HepG2 (cell line): ENCODE measurements around the gene BGN. TPM values are rescaled to one million over a fixed set of nuclear protein-coding genes. Genes with fewer than 3 reads are reported as not detected.

Experiments used
- ATAC-seq: fragments of 200-7000 bp; cut with Tn5 transposase; 3 replicates; pipeline ENCODE4 v1.9.1; 2020; ENCODE audit warnings: mild to moderate bottlenecking, moderate library complexity
- BruUV-seq: library from RNA; stranded (reverse); fragments of 400-500 nt; replicated peaks from 2 replicates; lab custom pipeline; 2021; lab: Mats Ljungman, UMichigan
- CTCF ChIA-PET: fragments of 300-600 bp; formaldehyde crosslinking; extraction: SDS; loops from one replicate; lab custom pipeline; 2021; ENCODE audit warnings: low total read pairs, inconsistent platforms, low intra/inter-chr PET ratio; lab: Yijun Ruan, JAX
- POLR2A ChIA-PET: fragments of 350-600 bp; sonication (Branson Sonifier 250); formaldehyde crosslinking; loops from one replicate; lab custom pipeline; 2020; ENCODE audit warnings: antibody characterized with exemption, inconsistent platforms; lab: Yijun Ruan, JAX
- DNase-seq: peaks from one replicate; pipeline ENCODE4 v3.0.0-alpha.2; 2015; ENCODE audit warnings: low spot score
- FAIRE-seq: peaks from 3 replicates; lab custom pipeline; 2011; peaks lifted over from hg19 to GRCh38; lab: Jason Lieb, UNC
- H2AFZ ChIP-seq: one replicate; pipeline ENCODE4 v1.6.1; 2011; ENCODE audit warnings: low read length, inconsistent platforms
- H3K27ac ChIP-seq: fragments of 300-600 bp; 3 replicates; pipeline ENCODE4 v1.8.0; 2011; ENCODE audit warnings: mixed run types, mild to moderate bottlenecking, mixed read lengths, low read length, inconsistent platforms; ENCODE audit not compliant: insufficient read depth; ENCODE audit errors: extremely low read length
- H3K27me3 ChIP-seq, 2 experiments: fragments of 200-600 bp in 1 of 2; 2 replicates in 1 of 2; 3 replicates in 1 of 2; pipeline versions ENCODE4 v1.6.0 to v1.8.0; 2011; ENCODE audit warnings: low read length in 2 of 2, mild to moderate bottlenecking in 2 of 2, moderate library complexity in 2 of 2, inconsistent platforms in 1 of 2; ENCODE audit not compliant: insufficient read depth in 2 of 2, control insufficient read depth in 1 of 2
- H3K36me3 ChIP-seq, 2 experiments: fragments of 200-600 bp in 1 of 2; replicated peaks in 1 of 2; 2 replicates in 1 of 2; 3 replicates in 1 of 2; pipeline versions ENCODE4 v1.5.1 to v1.8.0; 2011; ENCODE audit warnings: low read length in 2 of 2, inconsistent platforms in 1 of 2; ENCODE audit not compliant: insufficient read depth in 2 of 2, control insufficient read depth in 1 of 2
- H3K4me1 ChIP-seq: 2 replicates; pipeline ENCODE4 v1.5.1; 2012; ENCODE audit warnings: low read length, inconsistent platforms; ENCODE audit not compliant: insufficient read depth
- H3K4me2 ChIP-seq: 2 replicates; pipeline ENCODE4 v1.6.0; 2011; ENCODE audit warnings: low read depth, low read length, inconsistent platforms
- H3K4me3 ChIP-seq, 3 experiments: fragments of 200-600 bp in 1 of 3; sonication (generic), shearing (Covaris generic) in 1 of 3; replicated peaks in 1 of 3; 2 replicates each; pipeline ENCODE4 v1.5.1; 2011 to 2016; ENCODE audit warnings: low read length in 3 of 3, inconsistent platforms in 2 of 3, low read depth in 2 of 3, mild to moderate bottlenecking in 2 of 3, control low read depth in 1 of 3, mixed read lengths in 1 of 3; ENCODE audit not compliant: insufficient read depth in 1 of 3
- H3K79me2 ChIP-seq: one replicate; pipeline ENCODE4 v1.6.1; 2011; ENCODE audit warnings: low read length, inconsistent platforms; ENCODE audit not compliant: insufficient read depth
- H3K9ac ChIP-seq: 2 replicates; pipeline ENCODE4 v1.6.0; 2011; ENCODE audit warnings: mild to moderate bottlenecking, low read depth, low read length, inconsistent platforms; ENCODE audit not compliant: insufficient read depth
- H3K9me3 ChIP-seq: 2 replicates; pipeline ENCODE4 v1.5.1; 2012; ENCODE audit warnings: mild to moderate bottlenecking, low read length
- H4K20me1 ChIP-seq: 2 replicates; pipeline ENCODE4 v1.6.0; 2011; ENCODE audit warnings: inconsistent platforms, mild to moderate bottlenecking, low read length, moderate library complexity; ENCODE audit not compliant: insufficient read depth
- BRCA1 ChIP-seq: sonication (generic); formaldehyde crosslinking; IDR thresholded peaks from 2 replicates; pipeline ENCODE4 v1.4.0; 2020; ENCODE audit warnings: missing genetic modification reagents
- CREM ChIP-seq, 2 experiments: sonication (generic) in 1 of 2; formaldehyde crosslinking in 1 of 2; IDR thresholded peaks; 2 replicates each; pipeline versions ENCODE4 v1.4.0 to v1.6.1; 2016 to 2020; ENCODE audit warnings: antibody characterized with exemption in 1 of 2, mild to moderate bottlenecking in 1 of 2, missing genetic modification reagents in 1 of 2
- DMAP1 ChIP-seq: IDR thresholded peaks from 2 replicates; pipeline ENCODE4 v1.6.1; 2016
- HMGA1 ChIP-seq: sonication (generic); formaldehyde crosslinking; conservative IDR thresholded peaks from 2 replicates; pipeline ENCODE4 v1.4.0; 2020; ENCODE audit warnings: missing genetic modification reagents
- JUND ChIP-seq: sonication (generic); formaldehyde crosslinking; IDR thresholded peaks from 2 replicates; pipeline ENCODE4 v1.8.0; 2022; ENCODE audit warnings: mild to moderate bottlenecking, missing genetic modification reagents
- KDM6A ChIP-seq: IDR thresholded peaks from 2 replicates; pipeline ENCODE4 v1.6.1; 2016; ENCODE audit warnings: low read depth
- MBD4 ChIP-seq: IDR thresholded peaks from 2 replicates; pipeline ENCODE4 v1.6.1; 2012; ENCODE audit warnings: low read length, inconsistent platforms, borderline replicate concordance
- MED13 ChIP-seq: sonication (generic); formaldehyde crosslinking; IDR thresholded peaks from 2 replicates; pipeline ENCODE4 v1.5.0; 2020; ENCODE audit warnings: missing genetic modification reagents
- NPAS2 ChIP-seq: sonication (generic); formaldehyde crosslinking; IDR thresholded peaks from 2 replicates; pipeline ENCODE4 v1.8.0; 2022; ENCODE audit warnings: mild to moderate bottlenecking, missing genetic modification reagents, borderline replicate concordance
- NR1H2 ChIP-seq: sonication (generic); formaldehyde crosslinking; IDR thresholded peaks from 2 replicates; pipeline ENCODE4 v1.8.1; 2022; ENCODE audit warnings: low read depth, missing genetic modification reagents, borderline replicate concordance
- NR3C1 ChIP-seq: sonication (generic); formaldehyde crosslinking; IDR thresholded peaks from 2 replicates; pipeline ENCODE4 v1.4.0; 2020; ENCODE audit warnings: missing genetic modification reagents
- SAFB2 ChIP-seq: sonication (generic); formaldehyde crosslinking; IDR thresholded peaks from 2 replicates; pipeline ENCODE4 v1.5.1; 2020; ENCODE audit warnings: missing genetic modification reagents, low read depth, mild to moderate bottlenecking, borderline replicate concordance
- ZNF121 ChIP-seq: sonication (generic); formaldehyde crosslinking; IDR thresholded peaks from 2 replicates; pipeline ENCODE4 v1.5.0; 2020; ENCODE audit warnings: mild to moderate bottlenecking, missing genetic modification reagents
- ZNF564 ChIP-seq: sonication (generic); formaldehyde crosslinking; IDR thresholded peaks from 2 replicates; pipeline ENCODE4 v1.8.1; 2023; ENCODE audit warnings: mild to moderate bottlenecking, missing genetic modification reagents
- ZNF644 ChIP-seq: IDR thresholded peaks from 2 replicates; pipeline ENCODE4 v1.6.1; 2016; ENCODE audit warnings: low read depth
- ZNF747 ChIP-seq: sonication (generic); formaldehyde crosslinking; IDR thresholded peaks from 2 replicates; pipeline ENCODE4 v1.8.1; 2023; ENCODE audit warnings: missing genetic modification reagents, mild to moderate bottlenecking, borderline replicate concordance
- WGBS: methylation state at CpG from one replicate; pipeline ENCODE4 v1.1.6; 2017; ENCODE audit warnings: low lambda C conversion rate; 5-methylcytosine and 5-hydroxymethylcytosine counted together
- in situ Hi-C: cut with HindIII; loops from 2 replicates; pipeline ENCODE4 v1.10.0; 2017; ENCODE audit warnings: low pct_unique_long_range_greater_than_20kb; ENCODE audit not compliant: extremely low pct_ligation_motif_present
- intact Hi-C: fragments of 100-400 bp; cut with micrococcal nuclease; formaldehyde crosslinking; loops from one replicate; pipeline ENCODE4 v1.10.0; 2022; ENCODE audit not compliant: unreplicated experiment
- polyA plus RNA-seq, 8 experiments: library from polyadenylated mRNA; depleted of rRNA in 3 of 8; stranded (reverse) in 7 of 8; unstranded in 1 of 8; fragments of >200 nt; fragmentation: Illumina TruSeq in 4 of 8; extraction: Trizol in 4 of 8; gene quantifications; 2 replicates each; pipeline versions ENCODE4 v1.2.1 to v1.2.3, GENCODE V29; 2011 to 2016; ENCODE audit warnings: low read depth in 4 of 8, missing spikeins in 1 of 8, mixed read lengths in 1 of 8; ENCODE audit not compliant: insufficient read depth in 1 of 8
- total RNA-seq, 5 experiments: library from RNA; depleted of rRNA; stranded (reverse); fragments of >200 nt; fragmentation: Illumina TruSeq; extraction: Trizol; gene quantifications; 2 replicates each; pipeline ENCODE4 v1.2.3, GENCODE V29; 2016; ENCODE audit warnings: low read depth in 1 of 5
- TF ChIP-seq, protein P1 (sequence below): sonication (generic); formaldehyde crosslinking; conservative IDR thresholded peaks from 2 replicates; pipeline ENCODE4 v1.4.0; 2020; ENCODE audit warnings: missing genetic modification reagents
- TF ChIP-seq, protein P2 (sequence below): sonication (generic); formaldehyde crosslinking; IDR thresholded peaks from 2 replicates; pipeline ENCODE4 v1.8.0; 2022; ENCODE audit warnings: mild to moderate bottlenecking, missing genetic modification reagents, moderate library complexity

Gene BGN
- total and polyA plus RNA-seq, 2 of the 13 experiments (the other 11 are each of a cell fraction or from before 2014, with no cell fraction given) = 0.18 to 0.63 TPM

- Histone ChIP-seq H3K4me3 (no peak overlapping the region), H3K9me3 (no peaks in the 10 kb centered on the region), H3K9ac (no peak overlapping the region), H3K4me2 (no peak overlapping the region), H2AFZ (no peak overlapping the region), H3K27me3 (no peaks in the 10 kb centered on the region), H3K79me2 (no peaks in the 10 kb centered on the region), H3K36me3 (peaks cover 0 to 1% of the 10 kb centered on the region in 2 experiments; a peak in 1 of 5 replicates), H3K4me1 (no peaks in the 10 kb centered on the region), H3K27ac (no peak overlapping the region), H4K20me1 (no peaks in the 10 kb centered on the region)
- intact Hi-C loops = no loop called here
- POLR2A ChIA-PET = no interaction called here
- FAIRE-seq (no peak), DNase-seq (no peak), ATAC-seq (no peak)
- in situ Hi-C loops = loop anchor here (10.0 kb wide), 1 partner anchor 48 kb away; no protein-coding TSS in a partner anchor
- CTCF ChIA-PET = no interaction called here
- WGBS = no CpG with 5 or more reads among the region's 18 CpGs
- TF ChIP-seq NR1H2 (CRISPR knock-in tag) (no peak), ZNF564 (CRISPR knock-in tag) (no peak), ZNF644 (CRISPR knock-in tag) (no peak), MED13 (no peak), HMGA1 (CRISPR knock-in tag) (no peak), DMAP1 (CRISPR knock-in tag) (no peak), JUND (CRISPR knock-in tag) (no peak), BRCA1 (no peak), NR3C1 (CRISPR knock-in tag) (no peak), MBD4 (no peak), NPAS2 (CRISPR knock-in tag) (no peak), KDM6A (no peak), SAFB2 (CRISPR knock-in tag) (no peak), ZNF747 (CRISPR knock-in tag) (no peak), CREM (IDR thresholded peaks at IDR 0.05) (no peak), CREM (CRISPR knock-in tag; IDR thresholded peaks at IDR 0.05) (no peak), ZNF121 (CRISPR knock-in tag) (no peak)
- TF ChIP-seq, protein P1, sequence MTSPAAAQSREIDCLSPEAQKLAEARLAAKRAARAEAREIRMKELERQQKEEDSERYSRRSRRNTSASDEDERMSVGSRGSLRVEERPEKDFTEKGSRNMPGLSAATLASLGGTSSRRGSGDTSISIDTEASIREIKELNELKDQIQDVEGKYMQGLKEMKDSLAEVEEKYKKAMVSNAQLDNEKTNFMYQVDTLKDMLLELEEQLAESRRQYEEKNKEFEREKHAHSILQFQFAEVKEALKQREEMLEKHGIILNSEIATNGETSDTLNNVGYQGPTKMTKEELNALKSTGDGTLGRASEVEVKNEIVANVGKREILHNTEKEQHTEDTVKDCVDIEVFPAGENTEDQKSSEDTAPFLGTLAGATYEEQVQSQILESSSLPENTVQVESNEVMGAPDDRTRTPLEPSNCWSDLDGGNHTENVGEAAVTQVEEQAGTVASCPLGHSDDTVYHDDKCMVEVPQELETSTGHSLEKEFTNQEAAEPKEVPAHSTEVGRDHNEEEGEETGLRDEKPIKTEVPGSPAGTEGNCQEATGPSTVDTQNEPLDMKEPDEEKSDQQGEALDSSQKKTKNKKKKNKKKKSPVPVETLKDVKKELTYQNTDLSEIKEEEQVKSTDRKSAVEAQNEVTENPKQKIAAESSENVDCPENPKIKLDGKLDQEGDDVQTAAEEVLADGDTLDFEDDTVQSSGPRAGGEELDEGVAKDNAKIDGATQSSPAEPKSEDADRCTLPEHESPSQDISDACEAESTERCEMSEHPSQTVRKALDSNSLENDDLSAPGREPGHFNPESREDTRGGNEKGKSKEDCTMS (CRISPR knock-in tag) = no peak
- TF ChIP-seq, protein P2, sequence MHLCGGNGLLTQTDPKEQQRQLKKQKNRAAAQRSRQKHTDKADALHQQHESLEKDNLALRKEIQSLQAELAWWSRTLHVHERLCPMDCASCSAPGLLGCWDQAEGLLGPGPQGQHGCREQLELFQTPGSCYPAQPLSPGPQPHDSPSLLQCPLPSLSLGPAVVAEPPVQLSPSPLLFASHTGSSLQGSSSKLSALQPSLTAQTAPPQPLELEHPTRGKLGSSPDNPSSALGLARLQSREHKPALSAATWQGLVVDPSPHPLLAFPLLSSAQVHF (CRISPR knock-in tag) = no peak
- BruUV-seq = no TSS peak
Measured at GRCh38 chrX:153457136-153457825, 37.5 kb upstream of the BGN start.
